Caco-2 (cell line): ENCODE data around the gene KDM4B. TPM values are rescaled to one million over a fixed set of nuclear protein-coding genes. Genes with fewer than 3 reads are reported as not detected.

Source experiments
- BruUV-seq: library from RNA; stranded (reverse); fragments of 400-500 nt; replicated peaks from 2 replicates; lab custom pipeline; 2021; lab: Mats Ljungman, UMichigan
- CTCF ChIA-PET: fragments of 300-600 bp; sonication (Branson Sonifier 250); formaldehyde crosslinking; loops from one replicate; lab custom pipeline; 2022; ENCODE audit warnings: antibody characterized with exemption; lab: Charles Lee
- POLR2A ChIA-PET: fragments of 300-600 bp; sonication (Branson Sonifier 250); formaldehyde crosslinking; loops from one replicate; lab custom pipeline; 2022; ENCODE audit warnings: antibody characterized with exemption; lab: Charles Lee
- DNase-seq, 2 experiments: peaks; one replicate each; pipeline versions ENCODE4 v3.0.0 to v3.0.0-alpha.2; 2020 to 2022
- H3K27me3 ChIP-seq: replicated peaks from 2 replicates; pipeline ENCODE4 v1.6.0; 2011; ENCODE audit warnings: low read length; ENCODE audit not compliant: control insufficient read depth, insufficient read depth
- H3K36me3 ChIP-seq: 2 replicates; pipeline ENCODE4 v1.5.1; 2011; ENCODE audit warnings: low read length; ENCODE audit not compliant: control insufficient read depth, insufficient read depth
- H3K4me1 ChIP-seq: fragments of 250-450 bp; sonication (Bioruptor Pico); 2 replicates; pipeline ENCODE4 v1.5.1; 2020; ENCODE audit warnings: mild to moderate bottlenecking
- H3K4me3 ChIP-seq: 2 replicates; pipeline ENCODE4 v1.5.1; 2011; ENCODE audit warnings: low read depth, mild to moderate bottlenecking, control low read depth, low read length
- H3K9me3 ChIP-seq: fragments of 250-450 bp; sonication (Bioruptor Pico); 2 replicates; pipeline ENCODE4 v1.5.1; 2020; ENCODE audit warnings: mild to moderate bottlenecking, moderate library complexity
- H3K27ac Mint-ChIP-seq: one replicate; pipeline ENCODE4 v1.8.0; 2022; ENCODE audit warnings: mixed read lengths; ENCODE audit not compliant: unreplicated experiment
- H3K27me3 Mint-ChIP-seq: one replicate; pipeline ENCODE4 v1.8.0; 2022; ENCODE audit warnings: mixed read lengths; ENCODE audit not compliant: insufficient read depth, unreplicated experiment
- H3K36me3 Mint-ChIP-seq: one replicate; pipeline ENCODE4 v1.8.0; 2022; ENCODE audit warnings: mild to moderate bottlenecking, mixed read lengths; ENCODE audit not compliant: insufficient read depth, unreplicated experiment
- H3K4me1 Mint-ChIP-seq: one replicate; pipeline ENCODE4 v1.8.0; 2022; ENCODE audit warnings: low read depth, mixed read lengths; ENCODE audit not compliant: unreplicated experiment
- H3K4me3 Mint-ChIP-seq: one replicate; pipeline ENCODE4 v1.8.0; 2022; ENCODE audit warnings: mild to moderate bottlenecking, moderate library complexity, mixed read lengths; ENCODE audit not compliant: unreplicated experiment
- H3K9me3 Mint-ChIP-seq: one replicate; pipeline ENCODE4 v1.8.0; 2022; ENCODE audit warnings: mixed read lengths; ENCODE audit not compliant: unreplicated experiment
- intact Hi-C: fragments of 100-400 bp; cut with micrococcal nuclease; formaldehyde crosslinking; loops from one replicate; pipeline ENCODE4 v1.10.0; 2022; ENCODE audit not compliant: unreplicated experiment
- total RNA-seq: library from RNA; stranded (reverse); gene quantifications from 2 replicates; pipeline ENCODE4 v1.2.3, GENCODE V29; 2022
- TF ChIP-seq, protein P1 (sequence below), 2 experiments: fragments of 200-600 bp in 1 of 2; IDR thresholded peaks; 1 replicate in 1 of 2; 2 replicates in 1 of 2; pipeline versions ENCODE4 v1.5.1 to v1.8.0; 2011 to 2022; ENCODE audit warnings: antibody characterized with exemption in 1 of 2, control low read depth in 1 of 2, inconsistent platforms in 1 of 2, low read depth in 1 of 2, low read length in 1 of 2, mild to moderate bottlenecking in 1 of 2, moderate library complexity in 1 of 2; ENCODE audit not compliant: insufficient read depth in 1 of 2, severe bottlenecking in 1 of 2, unreplicated experiment in 1 of 2

The KDM4B gene
- total RNA-seq, 1 experiment from 2014 or later, result 27.4 TPM

DNA sequence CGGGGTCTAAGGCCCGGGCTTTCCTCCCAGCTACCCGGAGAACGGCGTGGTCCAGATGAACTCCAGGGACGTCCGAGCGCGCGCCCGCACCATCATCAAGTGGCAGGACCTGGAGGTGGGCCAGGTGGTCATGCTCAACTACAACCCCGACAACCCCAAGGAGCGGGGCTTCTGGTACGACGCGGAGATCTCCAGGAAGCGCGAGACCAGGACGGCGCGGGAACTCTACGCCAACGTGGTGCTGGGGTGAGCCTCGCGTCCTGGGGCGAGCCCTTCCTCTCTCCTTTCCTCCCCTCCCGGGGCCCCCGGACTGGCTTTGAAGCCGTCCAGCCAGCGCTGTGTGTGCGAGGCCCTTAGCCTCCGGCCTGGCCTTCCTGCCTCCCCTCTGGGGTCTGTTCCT lies 36.2 kb upstream of the KDM4B start:
- TF ChIP-seq, protein P1, sequence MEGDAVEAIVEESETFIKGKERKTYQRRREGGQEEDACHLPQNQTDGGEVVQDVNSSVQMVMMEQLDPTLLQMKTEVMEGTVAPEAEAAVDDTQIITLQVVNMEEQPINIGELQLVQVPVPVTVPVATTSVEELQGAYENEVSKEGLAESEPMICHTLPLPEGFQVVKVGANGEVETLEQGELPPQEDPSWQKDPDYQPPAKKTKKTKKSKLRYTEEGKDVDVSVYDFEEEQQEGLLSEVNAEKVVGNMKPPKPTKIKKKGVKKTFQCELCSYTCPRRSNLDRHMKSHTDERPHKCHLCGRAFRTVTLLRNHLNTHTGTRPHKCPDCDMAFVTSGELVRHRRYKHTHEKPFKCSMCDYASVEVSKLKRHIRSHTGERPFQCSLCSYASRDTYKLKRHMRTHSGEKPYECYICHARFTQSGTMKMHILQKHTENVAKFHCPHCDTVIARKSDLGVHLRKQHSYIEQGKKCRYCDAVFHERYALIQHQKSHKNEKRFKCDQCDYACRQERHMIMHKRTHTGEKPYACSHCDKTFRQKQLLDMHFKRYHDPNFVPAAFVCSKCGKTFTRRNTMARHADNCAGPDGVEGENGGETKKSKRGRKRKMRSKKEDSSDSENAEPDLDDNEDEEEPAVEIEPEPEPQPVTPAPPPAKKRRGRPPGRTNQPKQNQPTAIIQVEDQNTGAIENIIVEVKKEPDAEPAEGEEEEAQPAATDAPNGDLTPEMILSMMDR (IDR thresholded peaks at IDR 0.05; ENCODE audit: insufficient read depth in 1 of 2, low read depth in 1 of 2, low read length in 1 of 2, severe bottlenecking in 1 of 2, unreplicated experiment in 1 of 2), result no peak
- H3K27me3 ChIP-seq, result no peaks in the 10 kb centered on the region
- no peaks in the 10 kb centered on the region for H3K4me1 ChIP-seq
- no TSS peak for BruUV-seq
- intact Hi-C loops, result no loop called here
- H3K36me3 ChIP-seq, result no peaks in the 10 kb centered on the region
- H3K27me3 Mint-ChIP-seq, result no peaks in the 10 kb centered on the region
- no peaks in the 10 kb centered on the region for H3K9me3 Mint-ChIP-seq
- ChIA-PET CTCF (interaction anchor here (0.6 kb wide), 2 partner anchors 15 to 248 kb away, joined by 3 to 5 read pairs; no protein-coding TSS in a partner anchor), POLR2A (no interaction called here)
- no peaks in the 10 kb centered on the region for H3K9me3 ChIP-seq
- DNase-seq, result no peak
- no peak overlapping the region for H3K27ac Mint-ChIP-seq
- H3K4me3 ChIP-seq, result no peak overlapping the region
- no peak overlapping the region for H3K4me3 Mint-ChIP-seq
- H3K36me3 Mint-ChIP-seq, result peaks cover 62% of the 10 kb centered on the region
- H3K4me1 Mint-ChIP-seq, result no peaks in the 10 kb centered on the region

DNA sequence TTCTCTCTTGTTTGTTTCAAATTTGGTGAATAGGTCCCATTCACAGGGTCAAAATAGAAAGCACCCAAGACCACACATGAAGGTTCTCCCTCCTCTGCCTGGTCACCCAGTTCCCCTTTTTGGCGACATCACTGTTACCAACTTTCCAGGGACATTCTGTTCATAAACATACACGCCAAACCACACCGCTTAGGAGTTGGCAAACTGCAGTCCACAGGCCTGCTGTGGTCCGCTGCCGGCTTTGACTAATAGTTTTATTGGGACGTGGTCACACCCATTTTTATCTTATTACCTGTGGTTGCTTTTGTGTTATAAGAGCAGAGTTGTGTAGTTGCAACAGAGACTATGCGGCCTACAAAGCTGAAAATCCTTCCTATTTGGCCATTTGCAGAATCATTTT lies 35.4 kb upstream of the KDM4B start:
- Mint-ChIP-seq H3K36me3 (peaks cover 70% of the 10 kb centered on the region), H3K4me1 (no peaks in the 10 kb centered on the region), H3K27me3 (no peaks in the 10 kb centered on the region), H3K9me3 (no peaks in the 10 kb centered on the region), H3K4me3 (no peak overlapping the region), H3K27ac (no peak overlapping the region)
- CTCF ChIA-PET, result interaction anchor here (0.6 kb wide), 1 partner anchor 247 kb away, joined by 5 read pairs; no protein-coding TSS in a partner anchor
- intact Hi-C loops, result no loop called here
- DNase-seq, result no peak
- no peaks in the 10 kb centered on the region for H3K36me3 ChIP-seq
- POLR2A ChIA-PET, result no interaction called here
- H3K9me3 ChIP-seq, result no peaks in the 10 kb centered on the region
- TF ChIP-seq, protein P1 (IDR thresholded peaks at IDR 0.05; ENCODE audit: insufficient read depth in 1 of 2, low read depth in 1 of 2, low read length in 1 of 2, severe bottlenecking in 1 of 2, unreplicated experiment in 1 of 2), result no peak
- no peaks in the 10 kb centered on the region for H3K4me1 ChIP-seq
- no TSS peak for BruUV-seq
- no peak overlapping the region for H3K4me3 ChIP-seq
- H3K27me3 ChIP-seq, result no peaks in the 10 kb centered on the region

DNA sequence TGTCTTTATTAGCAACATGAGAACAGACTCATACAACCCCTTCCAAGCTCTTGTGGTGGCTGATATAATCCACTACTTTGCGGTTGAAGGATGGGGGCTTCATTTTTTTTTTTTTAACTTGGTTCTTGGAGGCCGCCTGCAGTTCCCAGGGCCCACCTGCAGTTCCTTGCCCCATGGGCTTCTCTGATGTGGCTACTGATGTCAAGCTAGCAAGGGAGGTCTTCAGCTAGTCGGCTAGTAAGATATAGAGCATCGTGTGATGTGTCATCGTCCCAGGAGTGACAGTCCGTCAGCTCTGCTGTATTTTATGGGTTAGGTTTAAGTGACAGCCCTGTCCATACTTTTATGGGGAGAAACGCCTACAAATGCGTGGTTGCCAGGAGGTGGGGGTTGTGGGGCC lies 33.5 kb upstream of the KDM4B start:
- no peaks in the 10 kb centered on the region for H3K27me3 Mint-ChIP-seq
- Histone ChIP-seq H3K36me3 (no peaks in the 10 kb centered on the region), H3K9me3 (no peaks in the 10 kb centered on the region), H3K27me3 (no peaks in the 10 kb centered on the region), H3K4me3 (no peak overlapping the region), H3K4me1 (no peaks in the 10 kb centered on the region)
- POLR2A ChIA-PET, result no interaction called here
- CTCF ChIA-PET, result no interaction called here
- H3K9me3 Mint-ChIP-seq, result no peaks in the 10 kb centered on the region
- no peak overlapping the region for H3K4me3 Mint-ChIP-seq
- peaks cover 79% of the 10 kb centered on the region for H3K36me3 Mint-ChIP-seq
- DNase-seq, result no peak
- BruUV-seq, result no TSS peak
- TF ChIP-seq, protein P1 (IDR thresholded peaks at IDR 0.05; ENCODE audit: insufficient read depth in 1 of 2, low read depth in 1 of 2, low read length in 1 of 2, severe bottlenecking in 1 of 2, unreplicated experiment in 1 of 2), result no peak
- intact Hi-C loops, result no loop called here
- no peaks in the 10 kb centered on the region for H3K4me1 Mint-ChIP-seq
- no peak overlapping the region for H3K27ac Mint-ChIP-seq
